ENCODE results near the gene SSTR5. TPM values are rescaled to one million over a fixed set of nuclear protein-coding genes. Genes with fewer than 3 reads are reported as not detected.

The SSTR5 gene
- total RNA-seq, 6 experiments from 2014 or later, result not detected

GRCh38 chr16:1095450-1096168, 23.1 kb downstream of the SSTR5 start:
- peaks cover 1% of the 10 kb centered on the region; the same call in 1 of the 2 replicates for H3K27me3 Mint-ChIP-seq (ENCODE audit: insufficient read depth)
- no peak overlapping the region for H3K27ac Mint-ChIP-seq
- no peak for DNase-seq
- H3K9me3 Mint-ChIP-seq, result peaks cover 9% of the 10 kb centered on the region; the same call in 1 of the 2 replicates
- H3K4me3 Mint-ChIP-seq, result no peak overlapping the region
- no peaks in the 10 kb centered on the region for H3K4me1 Mint-ChIP-seq (ENCODE audit: low read depth)
- H3K36me3 Mint-ChIP-seq (ENCODE audit: low read depth), result no peaks in the 10 kb centered on the region; the same call in 1 of the 2 replicates
- TF ChIP-seq, protein P1, sequence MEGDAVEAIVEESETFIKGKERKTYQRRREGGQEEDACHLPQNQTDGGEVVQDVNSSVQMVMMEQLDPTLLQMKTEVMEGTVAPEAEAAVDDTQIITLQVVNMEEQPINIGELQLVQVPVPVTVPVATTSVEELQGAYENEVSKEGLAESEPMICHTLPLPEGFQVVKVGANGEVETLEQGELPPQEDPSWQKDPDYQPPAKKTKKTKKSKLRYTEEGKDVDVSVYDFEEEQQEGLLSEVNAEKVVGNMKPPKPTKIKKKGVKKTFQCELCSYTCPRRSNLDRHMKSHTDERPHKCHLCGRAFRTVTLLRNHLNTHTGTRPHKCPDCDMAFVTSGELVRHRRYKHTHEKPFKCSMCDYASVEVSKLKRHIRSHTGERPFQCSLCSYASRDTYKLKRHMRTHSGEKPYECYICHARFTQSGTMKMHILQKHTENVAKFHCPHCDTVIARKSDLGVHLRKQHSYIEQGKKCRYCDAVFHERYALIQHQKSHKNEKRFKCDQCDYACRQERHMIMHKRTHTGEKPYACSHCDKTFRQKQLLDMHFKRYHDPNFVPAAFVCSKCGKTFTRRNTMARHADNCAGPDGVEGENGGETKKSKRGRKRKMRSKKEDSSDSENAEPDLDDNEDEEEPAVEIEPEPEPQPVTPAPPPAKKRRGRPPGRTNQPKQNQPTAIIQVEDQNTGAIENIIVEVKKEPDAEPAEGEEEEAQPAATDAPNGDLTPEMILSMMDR (IDR thresholded peaks at IDR 0.05), result no peak

GRCh38 chr16:1096169-1097082, 23.9 kb downstream of the SSTR5 start, which contains the start of gene C1QTNF8:
Gene C1QTNF8, minus strand, starts transcription at chr16:1096244. Its CDS starts 1,322 bp downstream, at chr16:1094922.
- Mint-ChIP-seq H3K27me3 (ENCODE audit: insufficient read depth) (peaks cover 1% of the 10 kb centered on the region; the same call in 1 of the 2 replicates), H3K4me3 (no peak within 1 kb of the TSS), H3K27ac (no peak within 1 kb of the TSS), H3K36me3 (ENCODE audit: low read depth) (no peaks in the 10 kb centered on the region; the same call in 1 of the 2 replicates), H3K9me3 (peaks cover 9% of the 10 kb centered on the region; the same call in 1 of the 2 replicates), H3K4me1 (ENCODE audit: low read depth) (no peaks in the 10 kb centered on the region)
- TF ChIP-seq, protein P1 (IDR thresholded peaks at IDR 0.05), result no peak
- no peak for DNase-seq

GRCh38 chr16:1097156-1097555, 24.6 kb downstream of the SSTR5 start:
- peaks cover 1% of the 10 kb centered on the region; the same call in 1 of the 2 replicates for H3K27me3 Mint-ChIP-seq (ENCODE audit: insufficient read depth)
- DNase-seq, result no peak
- TF ChIP-seq, protein P1 (IDR thresholded peaks at IDR 0.05), result no peak
- H3K9me3 Mint-ChIP-seq, result peaks cover 2% of the 10 kb centered on the region; the same call in 1 of the 2 replicates
- no peak overlapping the region for H3K4me3 Mint-ChIP-seq
- H3K36me3 Mint-ChIP-seq (ENCODE audit: low read depth), result no peaks in the 10 kb centered on the region; the same call in 1 of the 2 replicates
- H3K27ac Mint-ChIP-seq, result no peak overlapping the region
- no peaks in the 10 kb centered on the region for H3K4me1 Mint-ChIP-seq (ENCODE audit: low read depth)

DNA sequence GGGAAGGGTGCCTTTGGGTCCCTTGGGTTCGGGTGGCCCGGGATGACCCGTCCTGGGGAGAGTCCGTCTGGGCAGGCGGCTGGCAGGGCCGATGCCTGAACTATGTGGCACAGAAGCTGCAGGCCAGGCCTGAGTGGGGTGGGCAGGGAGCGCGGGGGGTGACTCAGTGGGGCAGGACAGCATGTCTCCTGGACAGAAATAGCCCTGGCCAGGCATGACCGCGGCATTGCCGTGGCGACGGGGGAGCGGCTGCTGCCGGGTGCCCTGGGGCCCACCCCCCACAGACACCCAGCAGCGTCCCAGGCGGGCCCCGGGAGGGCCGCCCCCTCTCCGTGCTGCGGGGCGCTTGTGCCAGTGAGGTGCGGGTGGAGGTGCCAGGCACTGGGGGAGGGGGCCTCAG, 25.3 kb downstream of the SSTR5 start:
- TF ChIP-seq, protein P1 (IDR thresholded peaks at IDR 0.05), result no peak
- H3K27me3 Mint-ChIP-seq (ENCODE audit: insufficient read depth), result peaks cover 1% of the 10 kb centered on the region; the same call in 1 of the 2 replicates
- H3K4me3 Mint-ChIP-seq, result no peak overlapping the region
- H3K4me1 Mint-ChIP-seq (ENCODE audit: low read depth), result no peaks in the 10 kb centered on the region
- no peaks in the 10 kb centered on the region for H3K9me3 Mint-ChIP-seq
- H3K36me3 Mint-ChIP-seq (ENCODE audit: low read depth), result no peaks in the 10 kb centered on the region
- no peak overlapping the region for H3K27ac Mint-ChIP-seq
- DNase-seq, result peak; percentile 17

- no peak for DNase-seq
- TF ChIP-seq, protein P1 (IDR thresholded peaks at IDR 0.05), result no peak
- Mint-ChIP-seq H3K36me3 (ENCODE audit: low read depth) (no peaks in the 10 kb centered on the region), H3K4me1 (ENCODE audit: low read depth) (no peaks in the 10 kb centered on the region), H3K9me3 (no peaks in the 10 kb centered on the region), H3K27me3 (ENCODE audit: insufficient read depth) (peaks cover 1% of the 10 kb centered on the region; the same call in 1 of the 2 replicates), H3K27ac (no peak overlapping the region), H3K4me3 (no peak overlapping the region)
Measured at GRCh38 chr16:1098266-1098991, 25.9 kb downstream of the SSTR5 start.
